ENCODE data around the gene CKAP2L. TPM values are rescaled to one million over a fixed set of nuclear protein-coding genes. Genes with fewer than 3 reads are reported as not detected.
"Not testable (repeated sequence)": the region's sequence is repeated elsewhere in the genome, so short reads cannot be mapped to it uniquely, and the experiment has no call there.

CKAP2L gene
- polyA plus RNA-seq, 1 experiment: 4.4 TPM

- Histone ChIP-seq H3K4me3 (ENCODE audit: low read depth, low read length) (no peak overlapping the region), H3K27me3 (ENCODE audit: control insufficient read depth, insufficient read depth, low read length) (peaks cover 2% of the 10 kb centered on the region), H3K9me3 (ENCODE audit: control insufficient read depth, insufficient read depth, low read length) (no peaks in the 10 kb centered on the region), H3K27ac (ENCODE audit: low read depth, low read length) (no peak overlapping the region)
- no peak for DNase-seq (ENCODE audit: low read depth, low spot score)
- ChIA-PET CTCF (interaction anchor here (1.2 kb wide), 1 partner anchor 122 kb away, joined by 4 read pairs; no protein-coding TSS in a partner anchor), POLR2A (interaction anchor here (0.6 kb wide), 1 partner anchor 120 kb away, joined by 3 read pairs; no protein-coding TSS in a partner anchor)
- no peak for TF ChIP-seq CTCF (IDR thresholded peaks at IDR 0.05; ENCODE audit: low read depth, low read length)
Measured at GRCh38 chr2:112721819-112722522, 42.4 kb downstream of the CKAP2L start.

GRCh38 chr2:112720785-112721184 is 43.6 kb downstream of the CKAP2L start, which contains the start of gene NT5DC4:
Gene NT5DC4 (plus strand): TSS chr2:112721020. CDS start chr2:112721080, 60 bp downstream.
- Histone ChIP-seq H3K9me3 (ENCODE audit: control insufficient read depth, insufficient read depth, low read length) (no peaks in the 10 kb centered on the region), H3K27me3 (ENCODE audit: control insufficient read depth, insufficient read depth, low read length) (peaks cover 2% of the 10 kb centered on the region), H3K27ac (ENCODE audit: low read depth, low read length) (no peak within 1 kb of the TSS), H3K4me3 (ENCODE audit: low read depth, low read length) (no peak within 1 kb of the TSS)
- TF ChIP-seq CTCF (IDR thresholded peaks at IDR 0.05; ENCODE audit: low read depth, low read length): no peak
- ChIA-PET CTCF (no interaction called here), POLR2A (interaction anchor here (0.5 kb wide), 1 partner anchor 120 kb away, joined by 3 read pairs; no protein-coding TSS in a partner anchor)
- DNase-seq (ENCODE audit: low read depth, low spot score): no peak

GRCh38 chr2:112718863-112719370 is 45.5 kb downstream of the CKAP2L start:
- Histone ChIP-seq H3K27me3 (ENCODE audit: control insufficient read depth, insufficient read depth, low read length) (peaks cover 2% of the 10 kb centered on the region), H3K9me3 (ENCODE audit: control insufficient read depth, insufficient read depth, low read length) (no peaks in the 10 kb centered on the region), H3K4me3 (ENCODE audit: low read depth, low read length) (no peak overlapping the region), H3K27ac (ENCODE audit: low read depth, low read length) (no peak overlapping the region)
- no peak for DNase-seq (ENCODE audit: low read depth, low spot score)
- ChIA-PET CTCF (interaction anchor here (1.1 kb wide), 1 partner anchor 119 kb away, joined by 6 read pairs; no protein-coding TSS in a partner anchor), POLR2A (no interaction called here)
- TF ChIP-seq CTCF (IDR thresholded peaks at IDR 0.05; ENCODE audit: low read depth, low read length): no peak

- DNase-seq (ENCODE audit: low read depth, low spot score); H3K9me3 ChIP-seq (ENCODE audit: control insufficient read depth, insufficient read depth, low read length); H3K27me3 ChIP-seq (ENCODE audit: control insufficient read depth, insufficient read depth, low read length); H3K27ac ChIP-seq (ENCODE audit: low read depth, low read length); H3K4me3 ChIP-seq (ENCODE audit: low read depth, low read length); POLR2A ChIA-PET: not testable (repeated sequence)
- CTCF ChIA-PET: interaction anchor here (1.0 kb wide), 1 partner anchor 117 kb away, joined by 4 read pairs; no protein-coding TSS in a partner anchor
Measured at GRCh38 chr2:112716826-112717352, 47.5 kb downstream of the CKAP2L start.

- H3K27ac ChIP-seq (ENCODE audit: low read depth, low read length); H3K27me3 ChIP-seq (ENCODE audit: control insufficient read depth, insufficient read depth, low read length); H3K4me3 ChIP-seq (ENCODE audit: low read depth, low read length); H3K9me3 ChIP-seq (ENCODE audit: control insufficient read depth, insufficient read depth, low read length); DNase-seq (ENCODE audit: low read depth, low spot score); POLR2A ChIA-PET: not testable (repeated sequence)
- CTCF ChIA-PET: interaction anchor here (1.0 kb wide), 2 partner anchors 8 to 116 kb away, joined by 4 to 11 read pairs; no protein-coding TSS in a partner anchor
Measured at GRCh38 chr2:112716094-112716493, 48.3 kb downstream of the CKAP2L start.
